PFSK-1 (cell line): ENCODE results near the gene MS4A18.

ENCODE experiments used
- FOXP2 ChIP-seq: optimal IDR thresholded peaks from 2 replicates; pipeline ENCODE3; 2011; ENCODE audit warnings: borderline replicate concordance, control low read depth, inconsistent platforms; ENCODE audit not compliant: insufficient read depth; ENCODE audit errors: extremely low read length, extremely low read depth
- POLR2AphosphoS5 ChIP-seq: IDR thresholded peaks from 2 replicates; pipeline ENCODE4 v1.6.1; 2012; ENCODE audit warnings: low read depth, mild to moderate bottlenecking, control low read depth, low read length, moderate library complexity
- REST ChIP-seq, 2 experiments: IDR thresholded peaks; 2 replicates each; pipeline versions ENCODE4 v1.6.1 to v1.8.0; 2011 to 2012; ENCODE audit warnings: low read depth in 2 of 2, low read length in 2 of 2, control low read depth in 1 of 2, inconsistent platforms in 1 of 2, mild to moderate bottlenecking in 1 of 2, moderate library complexity in 1 of 2; ENCODE audit not compliant: insufficient read depth in 1 of 2
- SIN3A ChIP-seq: IDR thresholded peaks from 2 replicates; pipeline ENCODE4 v1.6.1; 2012; ENCODE audit warnings: mild to moderate bottlenecking, low read length, moderate library complexity, borderline replicate concordance; ENCODE audit not compliant: insufficient read depth
- TAF1 ChIP-seq: IDR thresholded peaks from 2 replicates; pipeline ENCODE4 v1.6.1; 2012; ENCODE audit warnings: low read length, control low read depth, borderline replicate concordance; ENCODE audit not compliant: insufficient read depth

Gene MS4A18

GRCh38 chr11:60699936-60700335, 24.6 kb upstream of the MS4A18 start:
- TF ChIP-seq REST (IDR thresholded peaks at IDR 0.05; ENCODE audit: insufficient read depth in 1 of 2, low read depth in 2 of 2, low read length in 2 of 2) (no peak), FOXP2 (no peak), TAF1 (no peak), POLR2AphosphoS5 (no peak), SIN3A (no peak)

GRCh38 chr11:60700689-60701468, 23.6 kb upstream of the MS4A18 start:
- TF ChIP-seq FOXP2 (no peak), REST (IDR thresholded peaks at IDR 0.05; ENCODE audit: insufficient read depth in 1 of 2, low read depth in 2 of 2, low read length in 2 of 2) (no peak), TAF1 (no peak), POLR2AphosphoS5 (no peak)

- TF ChIP-seq FOXP2 (no peak), POLR2AphosphoS5 (no peak), REST (IDR thresholded peaks at IDR 0.05; ENCODE audit: insufficient read depth in 1 of 2, low read depth in 2 of 2, low read length in 2 of 2) (no peak), SIN3A (no peak), TAF1 (no peak)
Observed at GRCh38 chr11:60701469-60701818, 23.1 kb upstream of the MS4A18 start.

GRCh38 chr11:60703374-60703773, 21.1 kb upstream of the MS4A18 start:
- TF ChIP-seq REST (IDR thresholded peaks at IDR 0.05; ENCODE audit: insufficient read depth in 1 of 2, low read depth in 2 of 2, low read length in 2 of 2) (no peak), SIN3A (no peak), POLR2AphosphoS5 (no peak), TAF1 (no peak), FOXP2 (no peak)
